SHP77 treated with DMSO at 0.1 percent for 48 hours (cell line): ENCODE measurements around the gene ALDH3B2.
A peak's percentile ranks its signal among the peaks of the same experiment; 100 is the strongest.
"Not testable (repeated sequence)": the region's sequence is repeated elsewhere in the genome, so short reads cannot be mapped to it uniquely, and the experiment has no call there.

Source experiments
- DNase-seq: peaks from one replicate; lab custom pipeline; 2025; lab: John Stamatoyannopoulos, UW

ALDH3B2 gene

DNA sequence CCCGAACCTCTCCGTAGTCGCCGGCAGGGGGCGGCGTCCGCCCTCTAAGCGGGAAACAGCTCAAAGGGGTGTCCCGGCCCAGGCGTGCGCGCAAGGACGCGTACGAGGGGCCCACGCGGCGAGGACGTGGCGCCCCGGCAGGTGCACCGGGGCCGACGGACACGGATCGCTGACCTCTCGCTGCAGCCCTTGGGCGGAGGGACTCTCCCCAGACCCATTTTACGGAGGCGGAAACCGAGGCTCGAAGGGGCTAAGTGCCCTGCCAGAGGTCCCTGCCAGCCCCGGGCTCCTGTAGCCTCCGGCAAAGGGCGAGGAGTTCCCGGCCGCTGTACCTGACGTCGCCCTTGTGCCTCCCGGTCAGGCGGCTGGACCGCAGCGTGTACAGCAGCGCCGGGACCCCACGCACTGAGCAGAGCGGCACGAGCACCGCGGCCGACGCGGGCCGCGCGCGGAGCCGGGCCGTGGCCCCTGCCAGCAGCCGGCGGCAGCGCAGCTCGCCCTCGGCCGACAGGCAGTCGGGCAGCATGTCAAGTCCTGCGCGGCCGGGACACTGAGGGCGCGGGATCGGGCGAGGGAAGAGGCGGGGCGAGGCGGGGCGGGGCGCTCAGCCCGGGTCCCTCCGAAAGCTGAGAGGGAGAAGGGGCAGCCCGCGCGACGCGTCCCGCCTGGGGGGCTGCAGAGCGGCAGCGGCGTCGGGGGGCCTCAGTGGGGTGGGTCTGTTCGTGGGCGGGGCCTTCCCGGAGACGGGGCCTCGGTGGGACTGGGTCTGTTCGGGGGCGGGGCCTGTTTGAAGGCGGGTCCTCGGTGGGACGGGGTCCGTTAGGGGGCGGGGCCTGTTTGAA, 44.8 kb downstream of the ALDH3B2 start, which contains the start of gene NUDT8:
Gene NUDT8, minus strand, starts transcription at position 552 of the 842 bp plus-strand sequence. Its CDS starts 26 bp downstream, at position 526.
- no peak for DNase-seq

DNA sequence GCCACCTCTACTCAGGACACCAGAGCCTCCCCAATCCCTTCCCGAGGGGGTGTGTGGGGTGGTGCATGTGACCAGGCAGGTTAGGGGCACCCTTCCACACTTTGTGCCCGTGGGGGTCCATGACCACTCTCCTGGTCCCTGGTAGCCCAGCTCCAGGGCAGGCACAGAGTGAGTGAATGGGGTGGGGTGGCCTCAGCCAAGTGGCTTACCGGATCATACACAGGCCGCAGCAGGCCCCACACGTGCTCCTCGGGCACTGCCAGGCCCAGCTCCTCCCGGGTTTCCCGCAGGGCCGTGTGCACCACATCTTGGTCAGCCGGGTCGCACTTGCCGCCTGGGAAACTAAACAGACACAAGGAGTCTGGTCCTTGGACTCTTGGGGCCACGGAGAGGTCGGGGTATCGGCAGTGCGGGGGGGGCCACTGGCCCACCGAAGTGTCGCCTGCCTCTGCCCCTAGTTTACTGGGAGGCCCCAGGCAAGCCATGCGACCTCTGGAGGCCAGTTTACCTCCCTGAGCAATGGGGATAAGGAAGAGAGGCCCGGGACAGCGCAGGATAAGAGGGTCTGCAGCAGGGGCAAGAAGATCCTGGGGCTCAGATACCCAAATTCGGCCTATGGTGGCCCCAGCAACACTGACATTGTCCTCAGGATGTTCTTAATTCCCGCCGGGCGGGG, 45.6 kb downstream of the ALDH3B2 start:
- DNase-seq, result peak; percentile 84

DNA sequence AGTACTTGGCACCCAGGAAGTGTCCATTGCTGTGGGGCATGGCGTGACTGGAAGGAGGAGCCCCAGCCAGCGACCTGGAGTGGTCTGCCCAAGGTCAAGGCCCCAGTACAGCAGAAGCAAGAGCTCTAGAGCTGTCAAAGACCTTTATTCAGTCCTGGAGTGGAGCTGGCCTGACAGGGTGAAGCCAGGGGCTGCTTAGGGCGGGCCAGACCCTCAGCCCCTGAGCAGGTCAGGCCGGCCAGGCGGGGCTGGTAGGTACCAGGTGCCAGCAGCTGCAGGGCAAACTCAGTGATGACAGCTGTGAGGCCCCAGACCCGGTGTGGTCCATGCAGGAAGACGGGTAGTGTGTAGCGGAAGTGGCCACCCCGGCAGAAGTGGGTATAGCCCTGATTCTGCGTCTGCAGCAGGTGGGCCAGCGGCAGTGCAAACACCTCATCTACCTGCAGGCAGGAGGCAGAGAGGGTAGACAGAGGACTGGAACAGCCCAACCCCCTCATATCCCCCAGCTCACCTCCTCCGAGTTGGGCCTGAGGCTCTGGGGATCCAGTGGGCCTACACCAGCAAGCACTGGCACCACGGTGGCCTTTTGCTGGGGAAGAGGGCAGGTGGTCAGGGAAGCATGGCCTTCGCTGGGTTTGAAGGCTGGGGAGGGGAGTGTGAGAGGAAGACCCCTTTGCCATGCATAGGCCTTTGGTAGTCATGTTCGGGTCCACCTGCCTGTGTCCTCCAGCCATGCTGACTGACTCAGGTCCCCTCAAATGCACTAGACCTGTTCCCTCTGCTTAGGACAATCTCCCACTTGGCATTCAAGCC, 46.4 kb downstream of the ALDH3B2 start:
- peak; percentile 96 for DNase-seq

DNA sequence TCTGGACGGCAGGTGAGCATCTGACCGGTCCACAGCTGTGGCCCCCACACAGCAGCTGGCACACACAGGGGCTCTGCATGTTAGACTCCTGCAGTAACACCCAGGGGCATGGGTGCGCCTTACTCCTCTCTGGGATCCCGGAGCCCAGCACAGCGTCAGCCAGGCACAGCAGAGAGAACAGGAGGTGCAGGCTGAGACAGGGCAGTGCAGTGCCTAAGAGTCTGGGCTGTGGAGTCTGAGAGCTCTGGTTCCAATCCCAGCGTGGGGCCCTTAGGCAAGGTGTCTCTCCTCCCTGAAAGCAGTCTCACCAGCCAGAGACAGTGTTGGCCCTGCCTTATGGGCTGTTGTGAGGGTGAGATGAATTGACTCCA, 47.0 kb downstream of the ALDH3B2 start:
- DNase-seq, result no peak

DNA sequence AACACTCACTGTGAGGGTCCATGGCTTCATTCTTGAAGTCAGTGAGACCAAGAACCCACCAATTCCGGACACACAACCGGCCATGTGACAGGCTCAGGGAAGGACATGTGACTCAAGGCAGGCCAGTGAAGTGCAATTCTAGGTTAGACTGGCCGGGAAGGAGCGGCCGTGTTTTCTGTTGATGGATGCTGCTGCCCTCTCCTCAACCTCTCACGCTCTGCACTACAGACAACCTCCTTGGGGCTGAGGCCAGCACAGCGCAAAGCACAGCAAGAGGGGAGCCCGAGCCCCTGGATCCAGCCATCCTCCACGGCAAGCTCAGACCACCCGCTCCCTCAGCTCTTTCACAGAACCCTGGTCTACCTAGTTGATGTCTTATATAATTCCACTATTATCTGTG, 47.5 kb downstream of the ALDH3B2 start:
- DNase-seq, result peak; percentile 47

DNA sequence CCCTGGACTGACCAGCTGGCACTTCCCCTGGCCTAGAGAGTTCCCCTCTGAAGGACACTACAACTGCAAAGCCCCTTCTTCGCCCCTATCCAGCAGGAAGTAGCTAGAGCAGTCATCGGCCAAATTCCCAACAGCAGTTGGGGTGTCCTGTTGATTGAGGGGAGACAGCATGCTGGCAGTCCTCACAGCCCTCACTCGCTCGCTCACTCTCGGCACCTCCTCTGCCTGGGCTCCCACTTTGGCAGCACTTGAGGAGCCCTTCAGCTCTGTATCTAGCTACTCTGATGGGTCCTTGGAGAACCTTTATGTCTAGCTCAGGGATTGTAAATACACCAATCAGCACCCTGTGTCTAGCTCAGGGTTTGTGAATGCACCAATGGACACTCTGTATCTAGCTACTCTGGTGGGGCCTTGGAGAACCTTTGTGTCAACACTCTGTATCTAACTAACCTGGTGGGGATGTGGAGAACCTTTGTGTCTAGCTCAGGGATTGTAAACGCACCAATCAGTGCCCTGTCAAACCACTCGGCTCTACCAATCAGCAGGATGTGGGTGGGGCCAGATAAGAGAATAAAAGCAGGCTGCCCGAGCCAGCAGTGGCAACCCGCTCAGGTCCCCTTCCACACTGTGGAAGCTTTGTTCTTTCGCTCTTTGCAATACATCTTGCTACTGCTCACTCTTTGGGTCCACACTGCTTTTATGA, 48.1 kb downstream of the ALDH3B2 start:
- DNase-seq, result peak; percentile 89

DNA sequence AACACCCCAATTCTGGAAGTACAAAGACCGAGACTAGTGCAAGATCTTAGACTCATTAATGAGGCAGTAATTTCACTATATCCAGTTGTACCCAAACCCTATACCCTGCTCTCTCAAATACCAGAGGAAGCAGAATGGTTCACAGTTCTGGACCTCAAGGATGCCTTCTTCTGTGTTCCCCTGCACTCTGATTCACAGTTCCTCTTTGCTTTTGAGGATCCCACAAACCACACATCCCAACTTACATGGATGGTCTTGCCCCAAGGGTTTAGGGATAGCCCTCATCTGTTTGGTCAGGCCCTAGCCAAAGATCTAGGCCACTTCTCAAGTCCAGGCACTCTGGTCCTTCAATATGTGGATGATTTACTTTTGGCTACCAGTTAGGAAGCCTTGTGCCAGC, 50.6 kb downstream of the ALDH3B2 start:
- not testable (repeated sequence) for DNase-seq

DNA sequence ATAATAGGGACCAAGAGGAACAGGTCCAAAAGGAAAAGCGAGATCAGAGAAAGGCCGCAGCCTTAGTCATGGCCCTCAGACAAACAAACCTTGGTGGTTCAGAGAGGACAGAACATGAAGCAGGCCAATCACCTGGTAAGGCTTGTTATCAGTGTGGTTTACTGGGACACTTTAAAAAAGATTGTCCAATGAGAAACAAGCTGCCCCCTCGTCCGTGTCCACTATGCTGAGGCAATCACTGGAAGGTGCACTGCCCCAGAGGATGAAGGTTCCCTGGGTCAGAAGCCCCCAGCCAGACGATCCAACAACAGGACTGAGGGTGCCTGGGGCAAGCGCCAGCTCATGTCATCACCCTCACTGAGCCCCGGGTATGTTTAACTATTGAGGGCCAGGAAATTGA, 51.5 kb downstream of the ALDH3B2 start:
- not testable (repeated sequence) for DNase-seq

DNA sequence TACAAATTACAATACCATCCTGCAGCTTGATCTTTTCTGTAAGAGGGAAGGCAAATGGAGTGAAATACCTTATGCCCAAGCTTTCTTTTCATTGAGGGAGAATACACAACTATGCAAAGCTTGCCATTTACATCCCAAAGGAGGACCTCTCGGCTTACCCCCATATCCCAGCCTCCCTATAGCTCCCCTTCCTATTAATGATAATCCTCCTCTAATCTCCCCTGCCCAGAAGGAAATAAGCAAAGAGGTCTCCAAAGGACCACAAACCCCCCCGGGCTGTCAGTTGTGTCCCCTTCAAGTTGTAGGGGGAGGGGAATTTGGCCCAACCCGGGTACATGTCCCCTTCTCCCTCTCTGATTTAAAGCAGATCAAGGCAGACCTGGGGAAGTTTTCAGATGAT, 52.5 kb downstream of the ALDH3B2 start:
- not testable (repeated sequence) for DNase-seq

DNA sequence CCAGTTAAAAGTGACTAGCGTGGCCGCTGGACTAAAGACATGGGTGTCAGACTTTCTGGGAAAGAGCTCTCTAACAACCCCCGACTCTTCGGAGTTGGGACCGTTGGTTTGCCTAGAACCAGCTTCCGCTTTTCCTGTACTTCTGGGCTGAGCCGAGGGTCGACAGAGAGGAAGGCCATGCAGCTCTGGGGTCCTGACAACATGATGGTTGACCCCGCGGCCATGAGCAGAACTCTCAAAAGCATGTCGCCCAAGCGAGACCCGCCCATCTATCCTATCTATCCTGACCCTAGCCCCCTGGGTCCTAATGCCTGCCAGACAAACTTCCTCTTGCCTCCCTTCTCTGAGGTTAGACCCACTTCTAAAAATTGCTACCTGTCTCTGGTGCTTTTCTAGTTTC, 53.8 kb downstream of the ALDH3B2 start:
- DNase-seq, result peak; percentile 66

DNA sequence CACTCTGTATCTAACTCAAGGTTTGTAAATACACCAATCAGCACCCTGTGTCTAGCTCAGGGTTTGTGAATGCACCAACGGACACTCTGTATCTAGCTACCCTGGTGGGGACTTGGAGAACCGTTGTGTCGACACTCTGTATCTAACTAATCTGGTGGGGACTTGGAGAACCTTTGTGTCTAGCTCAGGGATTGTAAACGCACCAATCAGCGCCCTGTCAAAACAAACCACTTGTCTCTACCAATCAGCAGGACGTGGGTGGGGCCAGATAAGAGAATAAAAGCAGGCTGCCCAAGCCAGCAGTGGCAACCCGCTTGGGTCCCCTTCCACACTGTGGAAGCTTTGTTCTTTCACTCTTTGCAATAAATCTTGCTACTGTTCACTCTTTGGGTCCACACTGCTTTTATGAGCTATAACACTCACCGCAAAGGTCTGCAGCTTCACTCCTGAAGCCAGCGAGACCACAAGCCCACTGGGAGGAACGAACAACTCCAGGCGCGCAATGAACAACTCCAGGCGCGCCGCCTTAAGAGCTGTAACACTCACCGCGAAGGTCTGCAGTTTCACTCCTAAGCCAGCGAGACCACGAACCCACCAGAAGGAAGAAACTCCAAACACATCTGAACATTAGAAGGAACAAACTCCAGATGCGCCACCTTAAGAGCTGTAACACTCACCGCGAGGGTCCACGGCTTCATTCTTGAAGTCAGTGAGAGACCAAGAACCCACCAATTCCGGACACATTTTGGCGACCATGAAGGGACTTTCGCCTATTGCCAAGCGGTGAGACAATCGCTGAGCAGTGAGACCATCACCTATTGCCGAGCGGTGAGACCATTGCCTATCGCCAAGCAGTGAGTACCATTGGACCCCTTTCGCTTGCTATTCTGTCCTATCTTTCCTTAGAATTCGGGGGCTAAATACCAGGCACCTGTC, 54.5 kb downstream of the ALDH3B2 start:
- DNase-seq, result peak; percentile 97

DNA sequence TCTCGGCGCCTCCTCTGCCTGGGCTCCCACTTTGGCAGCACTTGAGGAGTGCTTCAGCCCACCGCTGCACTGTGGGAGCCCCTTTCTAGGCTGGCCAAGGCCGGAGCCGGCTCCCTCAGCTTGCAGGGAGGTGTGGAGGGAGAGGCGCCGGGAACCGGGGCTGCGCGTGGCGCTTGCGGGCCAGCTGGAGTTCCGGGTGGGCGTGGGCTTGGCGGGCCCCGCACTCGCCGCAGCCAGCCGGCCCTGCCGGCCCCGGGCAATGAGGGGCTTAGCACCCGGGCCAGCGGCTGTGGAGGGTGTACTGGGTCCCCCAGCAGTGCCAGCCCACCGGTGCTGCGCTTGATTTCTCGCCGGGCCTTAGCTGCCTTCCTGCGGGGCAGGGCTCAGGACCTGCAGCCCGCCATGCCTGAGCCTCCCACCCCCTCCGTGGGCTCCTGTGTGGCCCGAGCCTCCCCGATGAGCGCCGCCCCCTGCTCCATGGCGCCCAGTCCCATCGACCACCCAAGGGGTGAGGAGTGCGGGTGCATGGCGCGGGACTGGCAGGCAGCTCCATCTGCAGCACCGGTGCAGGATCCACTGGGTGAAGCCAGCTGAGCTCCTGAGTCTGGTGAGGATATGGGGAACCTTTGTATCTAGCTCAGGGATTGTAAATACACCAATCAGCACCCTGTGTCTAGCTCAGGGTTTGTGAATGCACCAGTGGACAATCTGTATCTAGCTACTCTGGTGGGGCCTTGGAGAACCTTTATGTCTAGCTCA, 55.3 kb downstream of the ALDH3B2 start:
- DNase-seq, result not testable (repeated sequence)

DNA sequence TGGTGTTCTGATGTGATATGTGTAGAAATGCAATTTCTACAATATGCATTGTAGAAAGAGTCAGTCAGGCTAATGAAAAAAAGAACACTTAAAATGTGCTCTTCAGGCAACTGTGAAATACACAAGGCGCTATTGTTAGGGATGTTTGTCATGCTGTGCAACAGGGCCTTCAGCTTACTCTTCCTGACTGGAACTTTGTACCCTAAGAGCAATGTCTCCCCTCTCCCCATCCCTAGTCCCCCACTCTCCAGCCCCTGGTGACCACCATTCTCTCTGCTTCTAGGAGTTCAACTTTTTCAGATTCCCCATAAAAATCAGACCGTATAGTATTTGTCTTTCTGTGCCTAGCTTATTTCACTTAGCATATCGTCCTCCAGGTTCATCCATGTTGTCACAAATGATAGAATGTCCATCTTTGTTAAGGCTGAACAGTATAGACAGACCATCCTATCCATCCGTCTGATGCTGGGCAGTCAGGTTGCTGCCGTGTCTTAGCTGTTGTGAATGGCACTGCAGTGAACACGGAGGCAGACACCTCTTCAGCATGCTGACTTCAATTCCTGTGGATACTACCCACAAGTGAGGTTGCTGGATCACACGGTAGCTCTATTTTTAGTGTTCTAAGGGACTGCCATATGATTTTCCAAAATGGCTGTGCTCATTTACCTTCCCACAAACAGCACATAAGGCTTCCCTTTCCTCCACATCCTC, 57.0 kb downstream of the ALDH3B2 start:
- no peak for DNase-seq

DNA sequence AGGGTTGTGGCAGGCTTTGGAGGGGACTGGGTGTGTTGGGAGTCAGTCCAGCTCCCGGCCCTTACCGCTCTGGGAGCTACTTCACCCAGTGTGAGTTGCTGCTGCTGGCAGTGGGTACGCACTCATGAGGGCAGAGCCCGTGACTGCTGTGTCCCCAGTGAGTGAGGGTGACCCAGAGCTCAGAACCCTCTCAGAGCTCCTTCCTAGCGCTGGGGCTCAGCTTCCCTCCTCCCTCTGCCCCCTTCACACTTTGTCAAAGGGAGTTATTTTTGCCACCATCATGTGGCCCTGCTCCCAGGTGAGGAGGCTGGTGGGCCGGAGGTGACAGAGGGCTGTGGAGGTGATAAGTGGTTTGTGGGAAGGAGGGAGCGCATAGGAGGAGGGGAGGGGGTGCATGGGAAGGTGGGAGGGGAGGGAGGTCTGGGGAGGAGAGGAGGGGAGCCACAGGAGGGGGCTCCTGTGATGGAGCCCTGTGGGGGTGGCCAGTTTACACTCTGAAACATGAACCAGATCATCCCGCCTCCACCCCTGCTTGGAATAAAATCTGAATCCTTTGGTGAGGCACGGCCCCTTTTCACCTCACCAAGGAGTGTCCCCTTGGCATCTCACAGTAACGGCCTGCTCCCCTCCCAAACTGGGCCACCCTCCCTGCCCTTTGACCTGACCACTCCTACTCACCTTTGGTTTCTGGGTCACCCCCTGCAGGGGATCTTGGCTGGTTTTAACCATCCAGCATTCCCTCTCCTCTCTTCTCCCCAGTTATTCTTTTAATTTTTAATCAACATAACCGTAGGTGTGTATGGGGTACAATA, 57.8 kb downstream of the ALDH3B2 start:
- DNase-seq, result no peak

DNA sequence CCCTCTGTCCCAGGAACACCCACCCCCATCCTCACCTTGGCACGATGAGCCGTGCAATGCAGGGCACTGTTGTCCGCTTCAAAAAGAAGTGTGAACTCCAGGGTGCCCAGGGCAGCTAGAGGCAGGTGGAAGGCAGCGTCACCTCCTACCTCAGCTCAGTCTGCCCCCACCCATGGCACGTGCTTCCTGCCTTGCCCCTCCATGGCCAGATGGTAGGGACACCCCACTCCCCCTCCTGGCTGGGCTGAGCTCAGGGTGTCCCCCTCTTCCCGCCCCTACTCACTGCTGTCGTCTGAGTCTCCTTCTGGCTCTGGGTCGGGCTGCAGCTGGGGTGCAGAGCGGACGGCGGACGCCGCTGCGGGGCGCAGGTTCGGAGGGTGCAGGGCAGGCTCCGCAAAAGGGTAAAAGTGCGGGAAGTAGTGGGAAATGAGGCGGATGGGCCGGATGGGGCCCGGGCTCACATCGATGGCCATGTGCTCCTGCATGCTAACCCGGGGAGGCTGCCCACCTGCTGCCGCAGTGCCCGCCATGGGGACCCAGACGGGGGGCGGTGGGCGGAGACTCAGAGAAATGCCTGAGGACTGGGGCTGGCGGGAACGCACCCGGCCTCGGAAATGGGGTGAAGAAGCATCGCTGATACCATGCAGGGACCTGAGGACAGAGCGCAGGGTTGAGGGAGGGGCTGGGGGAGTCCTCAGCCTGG, 58.5 kb downstream of the ALDH3B2 start:
- DNase-seq, result no peak

DNA sequence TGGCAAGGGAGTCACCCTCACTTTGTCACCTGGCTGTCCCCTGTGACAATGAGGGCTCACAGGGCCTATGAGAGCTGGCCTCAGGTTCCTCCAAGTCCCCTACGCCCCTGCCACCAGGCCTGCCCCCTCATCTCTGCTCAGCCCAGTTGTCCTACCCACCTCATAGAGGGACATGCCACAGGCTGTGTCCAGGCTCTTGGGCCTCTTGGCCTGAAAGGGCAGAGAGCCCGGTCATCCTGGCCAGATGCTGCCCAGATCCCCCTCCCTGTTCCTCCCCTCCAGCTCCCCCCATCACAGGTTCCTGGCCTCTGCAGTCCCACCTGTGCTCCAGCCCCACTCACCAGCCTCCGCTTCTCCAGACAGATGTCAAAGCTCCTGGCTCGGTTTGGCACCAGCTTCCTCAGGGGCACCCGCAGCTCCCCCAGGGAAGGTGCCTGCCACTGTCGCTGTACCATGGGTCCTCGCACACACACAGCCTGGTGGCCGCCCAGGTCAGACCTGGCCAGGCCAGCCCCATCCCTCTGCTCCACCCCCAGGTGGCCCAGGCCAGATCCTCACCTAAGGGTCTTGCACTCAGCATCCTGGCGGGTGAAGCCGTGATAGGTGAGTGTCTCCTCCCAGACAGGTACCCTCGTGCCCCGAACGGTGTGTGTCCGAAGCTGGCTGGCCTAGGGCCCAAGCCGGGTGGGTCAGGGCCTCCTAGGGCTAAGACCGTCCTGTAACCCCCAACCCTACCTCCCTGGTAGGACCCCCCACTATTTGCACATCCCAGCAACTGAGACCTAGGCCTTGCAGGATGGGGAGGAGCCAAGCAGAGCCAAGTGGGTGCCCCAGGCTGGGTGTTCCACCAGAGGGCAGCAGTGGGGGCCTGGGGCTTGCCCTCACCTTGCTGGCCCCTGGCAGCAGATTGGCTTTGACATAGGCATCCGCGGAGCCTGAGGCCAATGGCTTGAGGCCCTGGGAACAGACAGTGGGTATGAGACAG, 59.4 kb downstream of the ALDH3B2 start:
- DNase-seq, result no peak
